ENCODE results near the gene GPR148. TPM values are rescaled to one million over a fixed set of nuclear protein-coding genes. Genes with fewer than 3 reads are reported as not detected.

GPR148 gene
- total and polyA plus RNA-seq, 2 experiments from 2014 or later: 0.16 TPM; not detected in 1

DNA sequence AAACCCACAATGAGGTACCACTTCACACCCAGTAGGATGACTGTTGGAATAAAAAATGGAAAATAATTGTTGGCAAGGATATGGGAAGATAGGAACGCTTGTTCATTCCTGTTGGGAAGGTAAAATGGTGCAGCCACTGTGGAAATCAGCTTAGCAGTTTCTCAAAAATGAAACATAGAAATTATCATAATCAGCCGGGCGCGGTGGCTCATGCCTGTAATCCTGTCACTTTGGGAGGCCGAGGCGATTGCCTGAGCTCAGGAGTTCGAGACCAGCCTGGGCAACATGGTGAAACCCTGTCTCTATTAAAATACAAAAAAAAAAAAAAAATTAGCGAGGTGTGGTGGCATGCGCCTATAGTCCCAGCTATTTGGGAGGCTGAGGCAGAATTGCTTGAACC is 49.9 kb downstream of the GPR148 start (continued):
- TF ChIP-seq, protein P1, sequence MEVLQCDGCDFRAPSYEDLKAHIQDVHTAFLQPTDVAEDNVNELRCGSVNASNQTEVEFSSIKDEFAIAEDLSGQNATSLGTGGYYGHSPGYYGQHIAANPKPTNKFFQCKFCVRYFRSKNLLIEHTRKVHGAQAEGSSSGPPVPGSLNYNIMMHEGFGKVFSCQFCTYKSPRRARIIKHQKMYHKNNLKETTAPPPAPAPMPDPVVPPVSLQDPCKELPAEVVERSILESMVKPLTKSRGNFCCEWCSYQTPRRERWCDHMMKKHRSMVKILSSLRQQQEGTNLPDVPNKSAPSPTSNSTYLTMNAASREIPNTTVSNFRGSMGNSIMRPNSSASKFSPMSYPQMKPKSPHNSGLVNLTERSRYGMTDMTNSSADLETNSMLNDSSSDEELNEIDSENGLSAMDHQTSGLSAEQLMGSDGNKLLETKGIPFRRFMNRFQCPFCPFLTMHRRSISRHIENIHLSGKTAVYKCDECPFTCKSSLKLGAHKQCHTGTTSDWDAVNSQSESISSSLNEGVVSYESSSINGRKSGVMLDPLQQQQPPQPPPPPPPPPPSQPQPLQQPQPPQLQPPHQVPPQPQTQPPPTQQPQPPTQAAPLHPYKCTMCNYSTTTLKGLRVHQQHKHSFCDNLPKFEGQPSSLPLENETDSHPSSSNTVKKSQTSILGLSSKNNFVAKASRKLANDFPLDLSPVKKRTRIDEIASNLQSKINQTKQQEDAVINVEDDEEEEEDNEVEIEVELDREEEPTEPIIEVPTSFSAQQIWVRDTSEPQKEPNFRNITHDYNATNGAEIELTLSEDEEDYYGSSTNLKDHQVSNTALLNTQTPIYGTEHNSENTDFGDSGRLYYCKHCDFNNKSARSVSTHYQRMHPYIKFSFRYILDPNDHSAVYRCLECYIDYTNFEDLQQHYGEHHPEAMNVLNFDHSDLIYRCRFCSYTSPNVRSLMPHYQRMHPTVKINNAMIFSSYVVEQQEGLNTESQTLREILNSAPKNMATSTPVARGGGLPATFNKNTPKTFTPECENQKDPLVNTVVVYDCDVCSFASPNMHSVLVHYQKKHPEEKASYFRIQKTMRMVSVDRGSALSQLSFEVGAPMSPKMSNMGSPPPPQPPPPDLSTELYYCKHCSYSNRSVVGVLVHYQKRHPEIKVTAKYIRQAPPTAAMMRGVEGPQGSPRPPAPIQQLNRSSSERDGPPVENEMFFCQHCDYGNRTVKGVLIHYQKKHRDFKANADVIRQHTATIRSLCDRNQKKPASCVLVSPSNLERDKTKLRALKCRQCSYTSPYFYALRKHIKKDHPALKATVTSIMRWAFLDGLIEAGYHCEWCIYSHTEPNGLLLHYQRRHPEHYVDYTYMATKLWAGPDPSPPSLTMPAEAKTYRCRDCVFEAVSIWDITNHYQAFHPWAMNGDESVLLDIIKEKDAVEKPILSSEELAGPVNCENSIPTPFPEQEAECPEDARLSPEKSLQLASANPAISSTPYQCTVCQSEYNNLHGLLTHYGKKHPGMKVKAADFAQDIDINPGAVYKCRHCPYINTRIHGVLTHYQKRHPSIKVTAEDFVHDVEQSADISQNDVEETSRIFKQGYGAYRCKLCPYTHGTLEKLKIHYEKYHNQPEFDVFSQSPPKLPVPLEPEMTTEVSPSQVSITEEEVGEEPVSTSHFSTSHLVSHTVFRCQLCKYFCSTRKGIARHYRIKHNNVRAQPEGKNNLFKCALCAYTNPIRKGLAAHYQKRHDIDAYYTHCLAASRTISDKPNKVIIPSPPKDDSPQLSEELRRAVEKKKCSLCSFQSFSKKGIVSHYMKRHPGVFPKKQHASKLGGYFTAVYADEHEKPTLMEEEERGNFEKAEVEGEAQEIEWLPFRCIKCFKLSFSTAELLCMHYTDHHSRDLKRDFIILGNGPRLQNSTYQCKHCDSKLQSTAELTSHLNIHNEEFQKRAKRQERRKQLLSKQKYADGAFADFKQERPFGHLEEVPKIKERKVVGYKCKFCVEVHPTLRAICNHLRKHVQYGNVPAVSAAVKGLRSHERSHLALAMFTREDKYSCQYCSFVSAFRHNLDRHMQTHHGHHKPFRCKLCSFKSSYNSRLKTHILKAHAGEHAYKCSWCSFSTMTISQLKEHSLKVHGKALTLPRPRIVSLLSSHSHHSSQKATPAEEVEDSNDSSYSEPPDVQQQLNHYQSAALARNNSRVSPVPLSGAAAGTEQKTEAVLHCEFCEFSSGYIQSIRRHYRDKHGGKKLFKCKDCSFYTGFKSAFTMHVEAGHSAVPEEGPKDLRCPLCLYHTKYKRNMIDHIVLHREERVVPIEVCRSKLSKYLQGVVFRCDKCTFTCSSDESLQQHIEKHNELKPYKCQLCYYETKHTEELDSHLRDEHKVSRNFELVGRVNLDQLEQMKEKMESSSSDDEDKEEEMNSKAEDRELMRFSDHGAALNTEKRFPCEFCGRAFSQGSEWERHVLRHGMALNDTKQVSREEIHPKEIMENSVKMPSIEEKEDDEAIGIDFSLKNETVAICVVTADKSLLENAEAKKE (CRISPR knock-in tag; IDR thresholded peaks at IDR 0.05): no peak

Other genes starting within 250 kb of the GPR148 start
- 0.08 and 0.56 TPM in 2 replicates for gene POTEI, start 219.7 kb upstream of the GPR148 start, total RNA-seq (2014; rRNA removed; shearing (Covaris generic))
- 0.24 and 0.30 TPM in 2 replicates for gene POTEI, start 219.7 kb upstream of the GPR148 start, polyA plus RNA-seq (2016; fragmentation: Nextera tagmentation; extraction: Ambion mirVana)
- not detected in 2 replicates for gene CFC1B, start 207.8 kb upstream of the GPR148 start, total RNA-seq (2014; rRNA removed; shearing (Covaris generic))
- not detected in 2 replicates for gene CFC1B, start 207.8 kb upstream of the GPR148 start, polyA plus RNA-seq (2016; fragmentation: Nextera tagmentation; extraction: Ambion mirVana)
- not detected in 2 replicates for gene CFC1, start 129.5 kb upstream of the GPR148 start, total RNA-seq (2014; rRNA removed; shearing (Covaris generic))
- 0.28 and 0.66 TPM in 2 replicates for gene CFC1, start 129.5 kb upstream of the GPR148 start, polyA plus RNA-seq (2016; fragmentation: Nextera tagmentation; extraction: Ambion mirVana)
- 0.63 TPM in 1 of 2 replicates, not detected in the other for gene POTEJ, start 117.6 kb upstream of the GPR148 start, total RNA-seq (2014; rRNA removed; shearing (Covaris generic))
- gene POTEJ, start 117.6 kb upstream of the GPR148 start, polyA plus RNA-seq (2016; fragmentation: Nextera tagmentation; extraction: Ambion mirVana): 0.06 TPM in 1 of 2 replicates, not detected in the other
- gene AMER3, start 26.5 kb downstream of the GPR148 start, total RNA-seq (2014; rRNA removed; shearing (Covaris generic)): 0.49 and 0.62 TPM in 2 replicates
- gene AMER3, start 26.5 kb downstream of the GPR148 start, polyA plus RNA-seq (2016; fragmentation: Nextera tagmentation; extraction: Ambion mirVana): 0.05 TPM in 1 of 2 replicates, not detected in the other
- gene ARHGEF4, start 107.8 kb downstream of the GPR148 start, total RNA-seq (2014; rRNA removed; shearing (Covaris generic)): 11.8 and 16.6 TPM in 2 replicates
- 4.6 and 6.9 TPM in 2 replicates for gene ARHGEF4, start 107.8 kb downstream of the GPR148 start, polyA plus RNA-seq (2016; fragmentation: Nextera tagmentation; extraction: Ambion mirVana)

All from GM23338 (cell line).